HL-60/S4 treated with phorbol 12-myristate 13-acetate at 8.2 ng/mL for 4 days and 3 days (cell line): ENCODE results near the gene SREBF2.

Experiments
- in situ Hi-C: fragments of 300-500 bp; cut with MboI; formaldehyde crosslinking; loops from 2 replicates; pipeline ENCODE4 v1.15.0; 2022; ENCODE audit warnings: low sequenced_read_pairs

Gene SREBF2

DNA sequence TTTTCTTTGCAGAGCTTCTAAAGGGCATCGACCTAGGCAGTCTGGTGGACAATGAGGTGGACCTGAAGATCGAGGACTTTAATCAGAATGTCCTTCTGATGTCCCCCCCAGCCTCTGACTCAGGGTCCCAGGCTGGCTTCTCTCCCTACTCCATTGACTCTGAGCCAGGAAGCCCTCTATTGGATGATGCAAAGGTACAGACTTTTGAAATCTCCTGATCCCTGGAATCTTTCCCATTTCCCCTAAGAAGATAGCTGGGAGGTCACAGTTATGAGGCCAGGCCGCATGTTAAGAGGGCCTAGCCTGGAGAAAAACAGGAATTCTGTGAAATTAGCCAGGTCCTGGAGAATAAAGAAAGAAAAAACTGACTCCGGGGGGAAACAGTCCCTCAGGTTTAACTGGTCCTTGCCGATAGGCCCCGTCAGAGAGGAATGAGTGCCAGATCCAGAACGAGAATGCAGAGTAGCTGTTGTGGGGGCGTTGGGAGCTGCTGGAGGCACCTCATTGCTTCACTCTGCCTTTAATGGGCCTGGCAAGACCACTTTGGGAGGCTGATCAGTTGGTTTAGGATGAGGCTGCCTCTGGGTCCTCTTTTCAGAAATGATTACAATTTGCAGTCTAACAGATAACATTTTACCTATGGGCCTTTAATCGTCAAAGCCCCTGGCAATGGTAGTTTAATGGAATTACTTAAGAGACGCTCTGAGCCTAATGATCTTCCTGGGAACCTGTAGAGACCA lies 42.8 kb downstream of the SREBF2 start:
- in situ Hi-C loops: no loop called here

DNA sequence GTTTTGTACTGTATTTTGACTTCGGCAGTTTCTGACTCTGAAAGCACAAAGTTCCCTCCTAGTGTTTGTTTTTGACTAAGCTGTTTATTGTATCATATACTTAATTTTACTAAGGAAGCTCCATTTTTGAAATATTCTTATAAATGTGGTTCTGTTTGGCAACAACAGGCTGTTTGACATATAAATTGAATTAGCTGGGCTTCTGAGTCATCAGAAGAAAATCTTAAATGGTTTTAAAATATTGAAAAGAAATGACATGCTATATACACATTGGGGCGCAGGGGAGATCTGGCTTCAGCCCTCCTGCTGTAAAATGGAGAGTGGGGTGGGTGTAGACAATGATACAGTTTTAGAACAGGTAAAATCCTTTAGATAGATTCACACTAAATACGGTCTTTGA lies 43.4 kb downstream of the SREBF2 start:
- in situ Hi-C loops: no loop called here

GRCh38 chr22:41876675-41877074 lies 43.8 kb downstream of the SREBF2 start:
- in situ Hi-C loops: no loop called here

- in situ Hi-C loops: no loop called here
These were observed 47.7 kb downstream of the SREBF2 start for GRCh38 chr22:41880653-41881052.

DNA sequence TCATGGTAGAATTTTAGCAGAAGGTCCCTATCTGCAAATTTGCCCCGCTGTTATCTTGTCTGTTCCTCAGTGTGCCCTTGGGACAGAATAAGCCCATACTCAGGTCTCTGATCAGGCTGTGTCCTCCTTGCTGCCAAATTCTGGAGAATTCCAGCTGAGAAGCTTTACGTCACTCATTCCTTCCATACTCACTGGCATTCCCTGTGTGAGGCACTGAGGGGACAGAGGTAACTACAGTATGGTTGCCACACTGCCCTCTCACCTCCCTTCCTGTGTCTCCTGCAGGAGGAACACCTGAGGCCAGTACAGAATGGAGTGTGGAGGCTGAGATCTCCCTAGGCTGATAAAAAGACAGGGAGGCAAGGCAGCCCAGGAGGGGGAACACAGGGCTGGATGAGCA lies 50.5 kb downstream of the SREBF2 start:
- in situ Hi-C loops: no loop called here

DNA sequence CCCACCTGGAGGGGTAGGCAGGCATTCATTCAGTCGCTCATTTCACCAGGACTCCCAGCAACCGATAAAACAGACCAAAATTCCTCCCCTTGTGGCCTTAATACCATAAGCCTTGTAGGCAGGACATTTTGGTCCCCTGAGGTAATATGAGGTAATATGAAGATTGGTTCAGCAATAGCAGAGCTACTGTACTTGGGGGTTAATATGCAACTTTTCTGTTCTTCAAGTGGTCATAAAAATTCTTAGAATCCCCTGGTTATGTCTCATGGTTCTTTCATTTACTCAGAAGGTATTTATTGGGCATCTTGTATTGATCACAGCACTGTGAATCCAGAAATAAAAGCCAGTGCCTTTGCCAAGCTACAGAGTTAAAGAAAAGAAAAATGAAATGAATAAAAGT lies 52.2 kb downstream of the SREBF2 start:
- in situ Hi-C loops: no loop called here

- in situ Hi-C loops: no loop called here
These were observed 52.6 kb downstream of the SREBF2 start for GRCh38 chr22:41885516-41885915.

GRCh38 chr22:41888627-41889200 lies 55.8 kb downstream of the SREBF2 start:
- in situ Hi-C loops: no loop called here

DNA sequence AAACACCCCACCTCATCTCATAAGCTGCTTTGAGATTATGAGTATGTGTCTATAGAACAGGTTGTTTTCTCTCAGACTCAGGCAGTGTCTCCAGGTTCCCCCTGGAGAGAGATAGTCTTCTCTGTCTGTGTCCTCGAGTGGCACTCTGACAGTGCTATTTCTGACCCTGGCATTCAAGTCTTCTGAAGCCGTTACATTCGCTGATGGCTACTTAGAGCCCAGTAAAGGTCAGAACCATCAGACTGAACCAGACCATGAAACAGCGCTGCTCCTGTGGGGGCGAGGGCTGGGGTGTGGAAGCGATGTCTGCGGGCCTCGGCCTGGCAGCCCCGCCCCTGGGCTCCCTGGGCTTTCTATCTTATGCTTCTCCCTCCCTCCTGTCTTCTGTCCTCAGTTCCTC lies 58.5 kb downstream of the SREBF2 start:
- in situ Hi-C loops: no loop called here

DNA sequence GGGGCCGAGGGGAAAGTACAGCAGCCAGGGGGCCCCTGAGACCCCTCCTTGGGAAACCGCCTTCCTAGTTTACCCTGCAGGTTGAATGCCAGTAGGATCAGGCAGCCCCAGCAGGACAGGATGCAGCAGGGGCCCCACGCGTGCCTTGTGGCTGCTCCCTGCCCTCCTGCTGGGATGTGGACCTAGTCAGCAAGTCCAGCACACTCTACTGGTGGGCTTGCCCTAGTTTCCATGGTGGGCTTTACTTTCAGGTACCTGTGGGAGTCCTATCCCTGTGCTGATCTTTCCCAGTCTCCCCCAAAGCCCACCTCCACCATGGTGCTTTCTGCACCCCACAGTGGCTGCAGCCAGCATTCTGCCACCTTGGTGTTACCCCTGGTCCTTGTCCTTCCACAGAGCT lies 59.8 kb downstream of the SREBF2 start:
- in situ Hi-C loops: no loop called here

GRCh38 chr22:41893591-41894375 lies 60.9 kb downstream of the SREBF2 start:
- in situ Hi-C loops: no loop called here

DNA sequence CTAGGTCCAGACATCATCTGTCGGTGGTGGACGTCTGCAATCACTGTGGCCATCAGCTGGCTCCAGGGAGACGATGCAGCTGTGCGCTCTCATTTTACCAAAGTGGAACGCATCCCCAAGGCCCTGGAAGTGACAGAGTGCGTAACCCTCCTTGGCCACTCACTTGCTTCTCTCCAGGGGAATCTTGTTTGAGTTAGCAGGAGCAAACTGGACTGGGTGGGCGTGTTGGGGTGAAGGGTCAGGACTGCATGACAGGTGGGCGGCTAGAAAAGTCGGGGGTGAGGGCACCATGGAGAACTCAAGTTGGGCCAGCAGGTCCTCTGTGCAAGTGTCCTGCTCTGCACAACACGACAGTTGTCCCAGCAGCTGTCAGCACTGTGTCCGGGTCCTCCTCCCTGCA lies 65.7 kb downstream of the SREBF2 start:
- in situ Hi-C loops: no loop called here

DNA sequence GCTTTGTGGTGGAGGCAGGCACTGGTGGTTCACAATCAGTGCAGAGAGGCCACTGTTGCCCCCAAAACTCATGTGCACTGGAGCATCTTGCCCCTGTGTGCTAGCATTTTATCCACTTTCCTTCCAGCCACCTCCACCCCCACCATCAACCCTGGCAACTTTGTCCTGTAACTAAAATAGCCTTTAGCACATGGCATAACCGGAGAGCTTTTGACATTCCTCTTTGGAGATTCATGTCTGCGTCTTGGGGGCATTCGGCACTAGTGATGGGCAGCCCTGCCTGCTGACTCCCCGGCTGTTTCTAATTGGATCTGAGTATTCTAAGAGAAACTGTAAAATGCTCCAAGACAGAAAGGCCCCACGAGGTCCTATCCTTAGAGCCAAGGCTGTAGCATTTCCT lies 66.2 kb downstream of the SREBF2 start:
- in situ Hi-C loops: no loop called here

DNA sequence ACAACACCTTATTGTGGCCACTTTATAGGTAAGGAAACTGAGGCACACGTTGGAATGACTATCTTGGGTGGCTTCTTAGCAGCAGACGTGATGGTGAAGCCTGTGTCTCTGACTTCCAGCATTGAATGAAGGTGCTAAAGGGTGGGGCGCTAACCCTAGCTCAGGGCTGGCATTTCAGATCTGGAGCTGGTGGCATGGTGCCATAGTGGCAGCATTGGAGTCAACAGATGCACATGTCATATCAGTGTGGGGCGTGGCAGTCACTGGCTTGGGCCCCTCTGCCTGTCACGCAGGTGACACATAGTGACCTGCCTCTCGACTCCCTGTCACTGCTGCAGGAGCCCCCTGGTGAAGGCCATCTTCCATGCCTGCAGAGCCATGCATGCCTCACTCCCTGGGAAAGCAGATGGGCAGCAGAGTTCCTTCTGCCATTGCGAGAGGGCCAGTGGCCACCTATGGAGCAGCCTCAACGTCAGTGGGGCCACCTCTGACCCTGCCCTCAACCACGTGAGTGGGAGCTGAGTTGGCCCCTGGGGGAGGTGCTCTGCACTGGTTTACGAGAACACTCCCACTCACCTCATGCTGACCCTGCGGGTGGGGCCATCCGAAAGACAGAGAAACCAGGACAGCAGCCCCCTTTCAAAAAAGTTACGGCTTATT lies 67.2 kb downstream of the SREBF2 start:
- in situ Hi-C loops: no loop called here

DNA sequence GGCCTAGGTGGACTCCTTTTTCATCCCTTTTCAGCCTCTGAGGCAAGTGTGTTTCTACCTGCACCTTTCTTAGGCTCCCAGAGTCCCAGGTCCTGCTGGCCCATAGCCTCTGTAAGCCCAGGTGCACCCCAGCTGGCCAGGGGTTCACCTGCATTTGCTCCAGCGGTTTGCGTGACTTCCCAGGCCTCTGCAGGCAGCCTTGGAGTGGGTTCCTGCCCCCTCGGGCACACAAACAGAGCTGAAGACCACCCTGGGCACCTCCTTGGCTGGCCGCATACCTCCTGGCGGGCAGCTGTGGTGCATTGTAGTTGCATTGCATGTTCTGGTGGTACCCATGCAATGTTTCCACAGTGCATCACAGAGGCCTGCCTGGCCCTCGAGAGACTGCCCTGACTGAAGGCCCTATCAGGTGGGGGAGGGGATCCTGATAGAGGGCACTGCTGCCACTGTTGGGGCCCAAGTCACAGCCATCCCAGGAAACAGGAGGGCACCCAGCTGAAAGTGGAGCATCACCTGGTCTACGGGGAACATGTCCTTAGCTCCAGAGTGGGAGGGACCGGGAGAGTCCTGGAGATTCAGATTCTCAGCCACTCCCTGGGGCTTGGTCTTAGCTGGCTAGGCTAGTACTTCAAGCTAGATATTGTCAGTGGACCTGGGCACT lies 67.9 kb downstream of the SREBF2 start:
- in situ Hi-C loops: no loop called here

GRCh38 chr22:41902016-41902415 lies 69.1 kb downstream of the SREBF2 start:
- in situ Hi-C loops: no loop called here

DNA sequence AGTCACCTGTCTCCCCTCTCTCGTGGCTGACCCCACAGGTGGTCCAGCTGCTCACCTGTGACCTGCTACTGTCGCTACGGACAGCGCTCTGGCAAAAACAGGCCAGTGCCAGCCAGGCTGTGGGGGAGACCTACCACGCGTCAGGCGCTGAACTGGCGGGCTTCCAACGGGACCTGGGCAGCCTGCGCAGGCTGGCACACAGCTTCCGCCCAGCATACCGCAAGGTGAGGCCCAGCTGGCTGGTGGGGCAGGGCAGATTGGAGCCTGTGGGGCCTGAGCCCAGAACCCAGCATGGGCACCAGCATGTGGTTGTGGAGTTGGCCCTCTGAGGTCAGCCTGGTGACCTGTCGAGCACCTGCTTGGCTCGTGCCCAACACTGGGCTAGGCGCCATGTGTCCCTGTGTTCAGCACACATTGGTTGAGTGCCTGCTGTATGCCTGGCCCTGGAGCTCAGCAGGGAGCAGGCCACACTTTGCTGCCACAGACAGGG lies 70.1 kb downstream of the SREBF2 start:
- in situ Hi-C loops: no loop called here

- in situ Hi-C loops: no loop called here
These were observed 71.8 kb downstream of the SREBF2 start for GRCh38 chr22:41904450-41905410.

- in situ Hi-C loops: no loop called here
These were observed 72.7 kb downstream of the SREBF2 start for GRCh38 chr22:41905411-41906202.
